ENCODE results near the gene SUPT5H. TPM values are rescaled to one million over a fixed set of nuclear protein-coding genes. Genes with fewer than 3 reads are reported as not detected.

Gene SUPT5H
- total RNA-seq, 1 experiment from 2014 or later, result 122 TPM

DNA sequence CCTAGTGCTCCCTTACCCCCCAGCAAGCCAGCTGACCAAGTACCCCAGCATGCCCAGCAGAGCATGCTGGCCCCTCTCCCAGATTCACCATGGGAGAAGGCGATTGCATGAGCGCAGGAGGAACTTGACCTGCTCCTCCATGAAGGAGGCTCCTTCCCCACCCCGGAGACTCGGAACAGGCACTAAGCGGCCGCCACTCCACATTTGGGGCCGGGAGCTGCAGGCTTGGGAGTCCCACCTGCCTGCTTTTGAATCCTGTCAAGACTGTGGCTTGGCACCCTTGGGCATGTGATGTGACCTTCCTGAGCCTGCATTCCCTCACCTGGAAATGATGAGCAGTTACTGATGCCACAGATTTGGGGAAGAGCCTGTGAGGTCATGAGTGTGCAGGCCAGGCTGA is 22.6 kb downstream of the SUPT5H start:
- no TSS peak for BruUV-seq (replicated peaks)
- TF ChIP-seq CTCF (IDR thresholded peaks at IDR 0.05; ENCODE audit: unreplicated experiment), result no peak
- Mint-ChIP-seq H3K27me3 (ENCODE audit: insufficient read depth, unreplicated experiment) (no peaks in the 10 kb centered on the region), H3K4me3 (ENCODE audit: unreplicated experiment) (no peak overlapping the region), H3K9me3 (ENCODE audit: unreplicated experiment) (no peaks in the 10 kb centered on the region), H3K4me1 (ENCODE audit: insufficient read depth, unreplicated experiment) (no peaks in the 10 kb centered on the region), H3K27ac (ENCODE audit: low read depth, unreplicated experiment) (no peak overlapping the region), H3K36me3 (ENCODE audit: insufficient read depth, unreplicated experiment) (peaks cover 48% of the 10 kb centered on the region)
- ChIA-PET CTCF (interaction anchor here (0.8 to 1.2 kb wide), 2 partner anchors 9 to 65 kb away, joined by 3 to 5 read pairs; partner anchors contain the start of gene EID2B), POLR2A (interaction anchor here (0.6 to 1.4 kb wide), 3 partner anchors 9 to 68 kb away, joined by 3 to 4 read pairs (median 4); partner anchors contain the start of gene SUPT5H)
- no peak for DNase-seq (ENCODE audit: unreplicated experiment)
- intact Hi-C loops (cut with micrococcal nuclease), result no loop called here

DNA sequence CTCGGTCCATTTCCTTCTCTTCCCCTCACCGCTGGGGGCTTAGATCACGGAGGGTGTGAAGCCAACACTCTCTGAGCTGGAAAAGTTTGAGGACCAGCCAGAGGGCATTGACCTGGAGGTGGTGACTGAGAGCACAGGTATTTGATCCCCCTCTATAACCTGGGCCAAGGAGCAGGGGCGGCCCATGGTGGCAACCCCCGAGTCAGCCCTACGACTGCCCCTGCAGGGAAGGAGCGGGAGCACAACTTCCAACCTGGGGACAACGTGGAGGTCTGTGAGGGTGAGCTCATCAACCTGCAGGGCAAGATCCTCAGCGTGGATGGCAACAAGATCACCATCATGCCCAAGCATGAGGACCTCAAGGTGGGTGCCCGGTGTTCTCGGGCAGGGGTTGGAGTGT is 23.7 kb downstream of the SUPT5H start:
- ChIA-PET POLR2A (no interaction called here), CTCF (interaction anchor here (0.6 to 0.9 kb wide), 4 partner anchors 27 to 65 kb away, joined by 3 to 4 read pairs (median 3); no protein-coding TSS in a partner anchor)
- H3K4me1 Mint-ChIP-seq (ENCODE audit: insufficient read depth, unreplicated experiment), result no peaks in the 10 kb centered on the region
- BruUV-seq (replicated peaks), result no TSS peak
- intact Hi-C loops (cut with micrococcal nuclease), result no loop called here
- DNase-seq (ENCODE audit: unreplicated experiment), result no peak
- H3K9me3 Mint-ChIP-seq (ENCODE audit: unreplicated experiment), result no peaks in the 10 kb centered on the region
- no peak overlapping the region for H3K27ac Mint-ChIP-seq (ENCODE audit: low read depth, unreplicated experiment)
- no peak overlapping the region for H3K4me3 Mint-ChIP-seq (ENCODE audit: unreplicated experiment)
- H3K36me3 Mint-ChIP-seq (ENCODE audit: insufficient read depth, unreplicated experiment), result peaks cover 52% of the 10 kb centered on the region
- no peaks in the 10 kb centered on the region for H3K27me3 Mint-ChIP-seq (ENCODE audit: insufficient read depth, unreplicated experiment)
- TF ChIP-seq CTCF (IDR thresholded peaks at IDR 0.05; ENCODE audit: unreplicated experiment), result no peak

GRCh38 chr19:39469567-39469966 is 24.2 kb downstream of the SUPT5H start:
- ChIA-PET POLR2A (no interaction called here), CTCF (interaction anchor here (0.6 kb wide), 3 partner anchors 26 to 64 kb away, joined by 3 to 4 read pairs (median 3); no protein-coding TSS in a partner anchor)
- no peak overlapping the region for H3K4me3 Mint-ChIP-seq (ENCODE audit: unreplicated experiment)
- DNase-seq (ENCODE audit: unreplicated experiment), result no peak
- intact Hi-C loops (cut with micrococcal nuclease), result no loop called here
- peaks cover 52% of the 10 kb centered on the region for H3K36me3 Mint-ChIP-seq (ENCODE audit: insufficient read depth, unreplicated experiment)
- H3K9me3 Mint-ChIP-seq (ENCODE audit: unreplicated experiment), result no peaks in the 10 kb centered on the region
- no peaks in the 10 kb centered on the region for H3K4me1 Mint-ChIP-seq (ENCODE audit: insufficient read depth, unreplicated experiment)
- H3K27ac Mint-ChIP-seq (ENCODE audit: low read depth, unreplicated experiment), result no peak overlapping the region
- no TSS peak for BruUV-seq (replicated peaks)
- no peak for TF ChIP-seq CTCF (IDR thresholded peaks at IDR 0.05; ENCODE audit: unreplicated experiment)
- no peaks in the 10 kb centered on the region for H3K27me3 Mint-ChIP-seq (ENCODE audit: insufficient read depth, unreplicated experiment)

GRCh38 chr19:39470724-39471339 is 25.4 kb downstream of the SUPT5H start:
- peaks cover 53% of the 10 kb centered on the region for H3K36me3 Mint-ChIP-seq (ENCODE audit: insufficient read depth, unreplicated experiment)
- ChIA-PET CTCF (interaction anchor here (1.1 kb wide), 1 partner anchor 12 kb away, joined by 3 read pairs; no protein-coding TSS in a partner anchor), POLR2A (interaction anchor here (0.6 to 0.9 kb wide), 2 partner anchors 26 to 66 kb away, joined by 3 to 4 read pairs; partner anchors contain the start of gene SUPT5H)
- no peak for DNase-seq (ENCODE audit: unreplicated experiment)
- no peaks in the 10 kb centered on the region for H3K4me1 Mint-ChIP-seq (ENCODE audit: insufficient read depth, unreplicated experiment)
- no peak for TF ChIP-seq CTCF (IDR thresholded peaks at IDR 0.05; ENCODE audit: unreplicated experiment)
- no peak overlapping the region for H3K27ac Mint-ChIP-seq (ENCODE audit: low read depth, unreplicated experiment)
- H3K9me3 Mint-ChIP-seq (ENCODE audit: unreplicated experiment), result no peaks in the 10 kb centered on the region
- no peak overlapping the region for H3K4me3 Mint-ChIP-seq (ENCODE audit: unreplicated experiment)
- intact Hi-C loops (cut with micrococcal nuclease), result no loop called here
- H3K27me3 Mint-ChIP-seq (ENCODE audit: insufficient read depth, unreplicated experiment), result no peaks in the 10 kb centered on the region
- BruUV-seq (replicated peaks), result no TSS peak
